ENCODE results near the gene SDC3.

The SDC3 gene

DNA sequence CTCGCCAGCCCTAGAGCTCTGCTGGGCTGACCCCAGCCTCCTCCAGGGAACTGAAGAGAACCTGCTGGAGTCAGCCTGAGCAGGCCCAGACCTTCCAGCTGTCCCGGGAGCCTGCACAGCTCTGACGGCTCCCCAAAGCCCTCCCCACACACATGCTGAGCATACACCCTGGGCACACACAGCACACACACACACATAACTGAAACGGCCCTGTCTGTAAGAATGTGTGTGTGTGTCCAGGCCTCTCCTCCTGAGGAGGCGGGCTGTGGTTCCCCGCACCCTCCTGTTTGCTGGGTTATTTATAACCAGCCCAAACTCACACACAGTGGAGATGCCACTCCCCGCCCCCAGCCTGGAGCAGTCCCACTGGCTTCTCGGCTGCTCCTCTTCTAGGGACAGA lies 20.2 kb downstream of the SDC3 start:
- DNase-seq: no peak

DNA sequence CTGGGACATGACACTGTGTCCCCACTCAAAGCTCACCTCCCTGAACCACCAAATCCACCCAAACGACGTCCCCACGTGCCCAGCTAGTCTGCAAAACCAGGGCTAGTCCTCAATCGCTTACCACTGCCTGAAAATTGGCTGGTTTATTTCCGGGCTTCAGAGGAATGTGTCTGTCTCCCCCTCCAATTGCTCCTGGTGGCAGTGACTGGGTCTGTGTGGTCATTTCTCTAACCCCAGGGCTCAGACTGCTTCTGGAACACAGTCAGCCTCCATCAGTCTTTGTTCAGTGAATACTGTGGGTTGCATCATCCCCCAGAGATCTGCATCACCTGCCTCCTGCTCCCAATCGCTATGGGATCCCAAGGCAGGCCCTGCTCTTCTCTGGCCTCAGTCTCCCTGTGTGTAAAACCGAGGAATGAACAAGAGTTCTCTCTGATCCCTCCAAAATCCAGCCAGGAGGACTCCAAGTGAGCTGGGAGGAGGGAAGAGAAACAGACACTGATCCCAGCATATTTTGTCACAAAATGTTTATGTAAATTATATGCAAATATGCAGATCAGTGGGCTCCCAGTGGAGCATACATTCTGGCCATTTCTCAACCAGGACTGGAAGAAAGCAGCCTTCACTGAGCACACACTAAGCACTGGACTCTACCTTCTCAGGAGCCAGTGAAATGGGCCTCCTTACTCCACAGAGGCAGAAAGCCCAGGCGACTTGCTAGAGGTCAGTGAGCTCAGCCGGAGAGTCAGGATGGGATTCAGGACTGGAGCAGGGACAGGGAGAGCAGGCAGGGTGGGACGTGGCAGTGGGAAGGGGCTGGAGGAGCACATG lies 20.9 kb downstream of the SDC3 start:
- no peak for DNase-seq

DNA sequence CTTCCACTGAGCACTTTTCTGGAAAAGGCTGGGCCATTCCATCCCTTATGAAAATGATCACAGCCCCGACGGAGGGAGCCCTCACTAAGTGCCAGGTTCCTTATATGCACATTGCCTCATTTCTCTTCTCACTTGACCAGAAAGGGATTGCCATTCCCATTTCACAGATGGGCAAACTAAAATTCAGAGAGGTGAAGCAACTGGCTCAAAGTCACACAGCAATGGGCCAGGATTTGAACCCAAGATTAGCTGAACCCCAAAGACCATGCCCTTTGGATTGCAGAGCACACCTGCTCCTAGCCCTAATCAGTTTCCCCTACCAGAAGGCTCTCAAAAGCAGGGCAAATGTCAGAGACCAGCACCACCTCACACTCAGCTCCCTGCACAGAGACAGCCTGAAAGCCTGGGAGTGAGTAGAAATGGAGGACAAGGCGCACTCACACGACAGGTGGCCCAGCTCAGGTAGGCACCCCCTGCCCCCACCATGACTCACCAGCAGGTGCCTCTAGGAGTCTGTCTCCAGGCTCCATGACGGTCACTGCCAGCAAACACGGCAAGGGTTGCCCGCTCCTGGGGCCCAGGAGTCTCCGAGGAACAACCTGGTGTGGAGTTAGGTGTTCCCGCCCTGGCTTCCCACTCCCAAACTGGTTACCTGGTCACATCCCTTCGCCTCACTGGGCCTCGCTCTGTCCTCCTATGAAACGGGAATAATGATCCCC lies 21.7 kb downstream of the SDC3 start:
- DNase-seq: no peak

DNA sequence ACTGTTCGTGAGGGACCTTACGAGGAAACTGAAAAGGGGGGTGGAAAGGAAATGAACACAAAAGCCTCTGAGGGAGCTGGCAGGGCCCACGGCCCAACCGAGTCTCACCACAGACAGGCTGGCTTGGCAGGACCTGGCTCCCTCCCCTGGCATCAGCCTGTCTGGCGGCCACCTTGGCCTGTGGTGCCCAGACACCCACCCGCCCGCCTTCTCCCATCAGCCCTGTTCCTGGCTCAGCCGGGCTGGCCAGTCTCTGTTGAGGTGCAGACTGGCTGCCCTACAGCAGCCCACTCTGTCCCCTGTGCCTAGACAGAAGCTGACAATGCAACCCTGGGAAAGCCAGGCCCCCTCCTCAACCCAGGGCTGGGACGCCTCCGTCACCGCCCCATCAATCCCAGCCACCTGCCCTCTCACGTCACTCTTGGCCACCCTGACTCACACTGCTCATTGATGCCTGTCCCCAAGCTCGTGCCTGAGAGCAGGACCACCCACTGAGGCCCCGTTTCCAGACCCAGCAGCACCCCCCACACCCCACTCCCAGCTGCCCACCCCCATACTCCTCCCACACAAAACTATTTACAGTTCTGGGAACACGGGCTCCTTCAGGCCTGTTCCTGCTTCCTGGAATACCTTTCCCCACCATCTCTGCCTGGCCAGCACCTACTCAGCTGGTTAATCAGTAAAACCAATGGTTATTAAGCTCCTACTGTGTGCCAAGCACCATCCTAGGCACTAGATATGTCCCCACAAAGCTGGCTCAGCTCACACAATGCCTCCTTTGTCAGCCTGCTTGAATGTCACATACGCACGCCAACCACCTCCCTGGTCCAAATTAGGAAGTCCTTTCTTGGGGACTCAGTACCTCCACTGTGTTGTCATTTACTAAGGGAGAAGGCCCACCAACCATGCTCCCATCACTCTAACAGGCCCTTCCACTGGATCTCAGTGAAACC lies 22.7 kb downstream of the SDC3 start:
- DNase-seq: no peak

DNA sequence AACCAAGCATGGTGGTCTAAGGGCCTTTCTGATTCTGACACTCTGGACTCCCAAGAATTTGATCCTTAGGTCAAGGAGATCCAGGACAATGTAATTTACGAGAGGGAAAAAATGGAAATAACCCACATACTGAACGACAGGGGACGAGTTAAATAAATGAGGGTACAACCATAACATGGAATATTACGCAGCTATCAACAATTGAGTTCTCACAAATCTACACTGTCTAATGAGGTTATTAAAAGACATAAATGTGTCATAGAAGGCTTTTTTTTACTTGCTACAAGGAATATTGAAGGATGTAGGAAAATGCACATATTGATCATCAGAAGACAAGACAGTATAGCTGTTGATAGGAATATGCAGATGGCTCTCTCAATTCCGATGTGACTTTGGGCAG lies 23.8 kb downstream of the SDC3 start:
- DNase-seq: no peak

DNA sequence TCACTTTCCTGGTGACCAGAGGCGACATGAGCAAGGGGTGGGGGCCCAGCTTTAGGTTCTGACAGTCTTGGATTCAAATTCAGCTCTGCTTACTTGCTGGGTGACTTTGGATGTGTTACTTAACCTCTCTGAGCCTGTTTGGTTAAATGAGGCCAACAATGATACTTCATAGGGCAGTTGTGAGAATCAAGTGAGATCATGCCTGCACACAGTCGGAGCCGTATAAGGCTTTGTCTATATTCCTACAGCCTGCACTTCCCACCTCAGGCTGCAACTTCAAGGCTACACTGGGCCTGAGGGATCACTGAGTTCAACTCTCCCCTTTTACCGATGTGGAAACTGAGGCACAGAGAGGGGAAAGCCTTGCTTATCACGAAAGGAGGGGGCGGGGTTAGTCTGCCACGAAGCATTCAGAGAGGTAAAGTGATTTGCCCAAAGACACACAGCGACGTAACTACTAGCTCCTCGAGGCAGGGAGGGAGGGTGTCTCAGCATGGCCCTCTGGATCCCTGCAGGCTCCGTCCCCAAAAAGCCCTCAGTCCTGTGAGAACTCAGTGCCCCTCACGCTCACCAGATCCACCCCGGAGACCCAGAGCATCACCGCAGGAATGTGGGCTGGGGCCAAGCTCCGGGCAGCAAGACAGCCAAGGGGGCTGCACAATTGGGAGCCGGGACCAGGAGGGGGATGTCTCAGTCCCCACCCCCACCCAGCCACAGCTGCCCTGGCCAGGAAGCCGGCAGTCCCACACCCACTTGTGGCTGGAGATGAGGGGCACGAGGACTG lies 25.0 kb downstream of the SDC3 start:
- no peak for DNase-seq

DNA sequence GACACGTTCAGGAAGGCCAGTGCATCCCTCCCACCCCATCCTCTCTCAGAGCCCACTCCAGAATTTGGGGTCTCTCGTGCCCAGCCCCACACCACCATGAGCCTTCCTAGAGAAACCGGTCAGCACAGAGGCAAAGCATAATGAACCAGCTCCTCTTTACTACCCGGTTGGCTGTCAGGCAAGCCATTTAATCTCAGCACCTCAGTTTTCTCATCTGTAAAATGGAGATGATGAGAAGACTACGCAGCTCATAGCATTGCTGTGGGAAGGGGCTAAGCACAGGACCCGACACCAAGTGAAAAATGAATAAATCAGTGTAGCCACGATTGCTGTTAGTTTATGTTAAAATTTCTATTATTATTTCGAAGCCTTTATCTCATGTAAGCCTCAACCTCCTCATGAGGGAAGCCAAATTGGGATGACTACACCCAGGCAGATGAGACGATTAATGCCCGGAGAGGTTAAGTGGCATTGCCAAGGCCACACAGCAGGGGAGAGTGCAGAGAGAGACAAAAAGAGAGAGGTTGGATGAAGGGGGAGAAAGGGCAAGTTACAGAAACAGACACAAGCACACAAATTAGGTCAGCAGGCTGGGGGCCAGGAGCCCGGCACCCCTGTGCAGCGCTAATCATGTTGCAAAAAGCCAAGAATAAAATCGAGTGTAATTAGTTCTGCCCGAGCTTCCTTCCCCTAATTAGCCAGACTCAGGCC lies 25.7 kb downstream of the SDC3 start:
- no peak for DNase-seq

DNA sequence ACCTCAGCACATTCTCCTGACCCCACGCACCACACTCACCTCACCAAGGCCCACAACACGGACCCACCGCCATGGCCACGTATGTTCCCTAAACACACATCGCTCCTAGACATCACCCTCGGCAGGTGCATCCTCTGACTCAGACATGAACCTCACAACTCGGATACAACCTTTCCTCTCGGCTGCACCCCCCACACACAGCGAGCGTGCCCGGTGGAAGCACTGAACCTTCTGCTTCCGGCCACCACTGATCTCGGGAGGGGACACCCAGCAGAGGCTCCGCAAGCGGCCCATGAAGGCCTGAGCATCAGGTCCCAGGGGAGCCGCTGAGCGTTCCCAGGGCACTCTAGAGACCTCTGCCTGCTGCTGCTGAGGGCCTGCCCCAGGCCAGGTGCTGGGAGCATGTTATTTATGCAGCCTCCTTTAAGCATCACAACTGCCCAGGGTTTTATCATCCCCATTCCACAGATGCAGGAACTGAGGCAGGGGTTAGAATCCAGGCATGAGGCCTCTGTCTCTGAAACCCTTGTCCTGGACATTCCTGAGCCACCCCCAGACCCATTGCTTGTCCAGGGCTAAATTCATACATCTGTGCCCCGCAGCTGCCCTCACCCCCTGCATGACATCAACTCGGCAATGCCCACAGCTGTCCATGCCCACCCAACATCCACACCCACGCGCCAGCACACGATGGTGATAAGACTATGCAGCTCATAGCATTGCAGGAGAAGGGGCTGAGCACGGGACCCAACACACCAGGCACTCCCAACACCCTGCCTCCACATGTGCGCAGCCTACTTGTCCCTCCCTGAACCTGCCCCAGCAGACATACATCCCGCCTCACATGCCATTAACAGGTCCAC lies 27.0 kb downstream of the SDC3 start:
- no peak for DNase-seq

DNA sequence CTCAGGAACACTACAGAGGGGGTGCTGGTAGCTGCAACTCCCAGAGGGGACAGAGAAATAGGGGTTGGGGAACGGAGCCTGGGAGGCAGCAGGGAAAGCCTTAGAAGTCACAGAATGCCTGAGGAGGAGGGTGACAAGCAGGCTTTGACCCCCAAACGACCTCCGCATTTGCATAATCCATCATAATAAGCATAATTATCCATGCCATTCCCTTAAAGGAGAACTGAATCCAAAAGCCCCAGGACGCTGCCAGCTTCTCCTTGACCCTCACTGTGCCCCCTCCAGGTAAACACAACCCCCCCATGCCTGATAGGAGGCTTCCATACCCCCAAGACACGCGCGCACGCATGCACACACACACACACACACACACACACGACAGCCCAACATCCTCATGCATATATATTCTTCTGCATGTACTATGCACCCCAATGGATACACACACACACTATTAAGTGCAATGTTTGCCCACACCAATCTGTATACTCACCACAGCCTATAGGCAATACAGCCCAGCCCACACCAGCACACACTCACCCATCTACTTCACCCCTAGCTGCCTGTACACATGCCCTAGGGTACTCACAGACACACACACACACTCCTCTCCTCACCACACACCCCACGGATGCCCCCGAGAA lies 27.8 kb downstream of the SDC3 start:
- DNase-seq: no peak

DNA sequence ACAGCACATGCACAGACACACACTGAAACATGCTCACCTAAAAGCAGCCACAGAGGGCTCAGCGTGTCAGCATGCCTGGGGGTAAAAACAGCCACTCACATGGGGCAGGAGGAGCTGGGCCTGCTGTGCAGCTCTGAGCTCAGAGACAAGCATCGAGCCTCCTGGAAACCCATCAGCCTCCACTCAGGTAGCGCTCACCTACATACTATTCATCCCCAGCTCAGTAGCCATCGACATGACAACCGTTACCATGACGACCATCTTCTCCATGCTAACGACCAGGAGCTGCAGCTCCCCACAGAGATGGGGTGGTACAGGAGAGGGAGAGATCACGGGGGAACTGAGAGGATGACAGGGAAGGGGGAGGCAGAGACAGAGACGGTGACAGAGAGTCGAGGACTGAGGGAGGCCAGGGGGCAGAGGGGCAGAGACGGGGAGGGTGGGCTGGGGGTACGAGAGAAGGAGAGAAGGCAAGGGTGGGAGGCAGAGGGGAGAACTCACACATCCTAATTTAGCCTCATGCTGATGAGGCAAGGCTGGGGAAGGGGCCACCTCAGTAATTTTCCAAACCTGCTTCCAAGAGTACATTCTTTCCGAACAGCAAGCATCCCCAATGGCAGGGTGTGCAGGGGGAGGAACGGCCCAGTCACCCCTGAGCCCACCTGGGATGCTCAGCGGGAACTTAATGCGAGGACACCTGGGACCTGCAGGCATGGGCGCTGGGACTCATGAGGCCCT lies 28.4 kb downstream of the SDC3 start:
- no peak for DNase-seq

DNA sequence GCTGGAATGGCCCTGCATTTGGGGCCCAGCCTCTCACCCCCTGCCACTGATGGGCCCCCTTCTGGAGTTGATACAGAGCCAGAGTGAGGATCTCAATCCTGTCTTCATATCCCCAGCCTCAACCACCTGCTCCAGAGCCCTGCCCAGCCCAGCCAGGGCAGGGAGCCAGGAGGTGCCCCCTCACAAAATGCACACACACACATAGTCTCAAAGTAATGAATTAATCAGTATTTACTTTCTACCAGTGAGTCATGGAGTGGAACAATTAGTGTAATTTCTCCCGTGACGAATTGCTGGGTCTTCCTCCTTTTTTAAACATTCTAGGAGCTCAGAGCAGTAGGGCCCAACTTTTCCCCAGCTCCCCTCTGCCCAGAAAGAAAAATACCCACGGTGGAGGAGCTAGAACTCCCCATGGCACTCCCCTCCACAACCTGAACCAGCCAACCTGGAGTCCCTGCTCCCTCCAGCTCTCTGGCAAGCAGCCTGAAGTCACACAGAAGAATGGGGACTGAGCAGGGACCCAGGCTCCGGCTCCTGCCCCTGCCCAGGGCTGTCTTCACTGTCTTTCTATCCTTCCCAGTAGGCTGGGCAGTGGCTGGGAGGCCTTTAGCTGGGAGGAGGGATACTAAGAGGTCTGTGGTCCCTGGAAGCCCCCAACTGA lies 29.3 kb downstream of the SDC3 start:
- DNase-seq: no peak

DNA sequence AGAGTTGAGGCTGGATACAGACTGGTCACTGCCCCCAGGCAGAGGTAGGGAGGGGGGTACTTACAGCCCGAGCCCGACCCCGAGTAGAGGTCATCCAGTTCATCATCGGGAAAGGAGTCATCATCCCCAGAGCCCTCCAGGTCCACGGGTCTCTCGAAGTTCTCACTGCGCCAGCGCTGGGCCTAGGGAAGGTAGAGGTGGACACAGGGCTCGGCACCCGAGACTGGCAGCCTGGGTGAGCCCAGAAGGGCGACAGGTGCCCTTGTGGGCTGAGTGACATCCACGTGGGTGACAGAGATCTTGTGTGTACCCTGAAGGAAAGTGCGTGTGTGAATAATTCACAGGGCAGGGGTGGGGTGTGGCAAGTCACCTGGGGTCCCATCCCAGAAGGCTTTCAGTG lies 30.0 kb downstream of the SDC3 start:
- DNase-seq: no peak

DNA sequence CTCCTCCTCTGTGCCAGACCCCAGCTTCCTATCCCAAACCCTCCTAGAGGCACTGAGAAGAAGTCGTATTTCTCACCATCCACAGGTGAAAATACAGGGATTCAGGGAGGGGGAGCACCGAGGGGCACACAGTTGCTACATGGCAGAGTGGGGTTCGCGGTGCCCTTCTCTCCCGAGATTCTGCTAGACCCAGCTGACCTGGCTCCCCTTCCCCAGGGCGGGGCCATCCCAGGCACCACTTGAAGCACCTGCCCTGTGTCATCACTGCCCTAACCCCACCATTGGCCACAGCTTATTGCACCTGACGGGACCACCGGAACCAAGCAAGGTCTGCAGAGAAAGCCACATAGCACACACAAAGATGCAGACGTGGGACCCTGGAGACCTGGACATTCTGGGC lies 30.5 kb downstream of the SDC3 start:
- no peak for DNase-seq

DNA sequence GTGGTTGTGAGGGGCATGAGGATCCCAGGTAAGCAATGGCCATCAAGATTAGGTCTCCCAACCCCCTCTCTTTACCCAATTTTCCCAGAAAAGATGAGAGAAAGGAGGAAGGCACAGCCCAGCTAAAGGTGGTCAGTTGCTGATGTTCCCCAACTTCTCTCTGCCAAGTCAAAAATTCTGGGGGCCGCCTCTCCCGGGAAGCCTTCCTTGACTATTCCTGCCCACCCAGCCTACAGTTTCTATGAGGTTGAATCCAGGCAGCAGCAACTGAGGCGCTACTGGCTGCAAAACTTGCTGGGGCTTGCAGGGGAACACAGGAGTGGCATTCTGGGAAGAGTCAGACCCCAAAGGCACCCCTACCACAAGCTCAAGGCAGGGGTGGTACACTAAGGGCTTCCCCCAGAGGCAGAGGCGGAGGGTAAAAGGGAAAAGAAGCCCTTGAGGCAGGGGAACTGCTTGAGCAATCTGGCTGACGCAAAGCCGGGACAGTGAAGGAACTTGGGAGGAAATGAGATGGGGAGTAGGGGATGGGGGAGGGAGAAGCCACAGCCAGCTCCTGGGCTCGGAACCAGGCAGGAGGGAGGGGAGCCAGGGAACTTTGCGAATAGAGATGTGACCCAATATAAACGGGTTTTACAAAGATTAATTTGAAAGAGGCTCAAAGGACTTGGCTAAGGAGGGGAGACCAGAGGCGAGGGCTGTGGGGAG lies 31.2 kb downstream of the SDC3 start:
- no peak for DNase-seq

DNA sequence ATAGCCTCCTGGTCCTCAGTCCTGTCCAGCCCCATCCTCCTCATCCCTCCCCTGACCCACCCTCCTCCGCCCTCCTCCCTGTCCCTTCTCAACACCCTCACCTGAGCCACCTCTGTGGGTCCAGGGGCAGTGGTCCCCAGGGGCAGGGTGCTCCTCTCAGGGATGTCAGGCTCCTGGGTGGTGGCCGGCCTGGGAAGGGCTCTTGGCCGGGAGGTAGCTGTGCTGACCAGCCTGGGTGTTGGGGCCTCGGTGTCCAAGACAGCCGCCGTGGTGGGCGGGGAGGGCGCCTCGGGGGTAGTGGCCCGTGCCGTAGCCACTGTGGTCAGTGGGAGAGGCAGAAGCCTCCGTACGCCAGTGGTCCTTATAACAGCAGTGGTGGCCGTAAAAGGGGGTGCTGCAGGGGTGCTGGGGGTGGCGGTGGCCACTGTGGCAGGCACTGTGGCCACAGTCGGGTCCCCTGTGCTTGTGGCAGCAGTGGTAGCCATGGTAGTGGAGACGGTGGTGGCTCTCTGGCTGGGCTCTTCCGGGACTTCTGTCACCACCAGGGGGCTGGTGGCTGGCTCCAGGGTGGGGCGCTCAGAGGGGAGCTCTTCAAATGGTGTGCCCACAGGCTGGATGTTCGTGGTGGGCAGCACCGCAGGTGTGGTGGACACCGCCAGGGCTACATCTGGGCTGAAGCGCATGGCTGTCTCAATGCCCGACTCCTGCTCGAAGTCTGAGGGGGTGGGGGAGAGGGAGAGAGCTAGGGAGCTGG lies 31.9 kb downstream of the SDC3 start:
- no peak for DNase-seq

DNA sequence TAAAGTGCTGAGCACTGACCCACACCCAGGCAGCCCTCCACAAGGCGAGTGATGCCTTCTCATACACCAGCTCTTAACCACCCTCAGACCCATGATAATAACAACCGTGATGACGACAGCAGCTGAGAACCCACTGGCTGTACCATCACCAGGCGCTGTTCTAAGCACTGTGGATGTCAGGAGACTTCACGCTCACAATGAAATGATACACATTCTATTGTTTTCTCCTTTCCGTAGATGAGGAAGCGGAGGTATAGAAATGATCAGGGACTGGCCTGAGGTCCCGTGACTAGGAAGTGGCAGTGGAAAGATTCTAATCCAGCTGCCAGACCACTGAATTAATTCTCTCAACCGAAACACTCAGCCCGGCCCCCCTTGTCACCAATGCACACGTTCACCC lies 32.6 kb downstream of the SDC3 start:
- DNase-seq: no peak

DNA sequence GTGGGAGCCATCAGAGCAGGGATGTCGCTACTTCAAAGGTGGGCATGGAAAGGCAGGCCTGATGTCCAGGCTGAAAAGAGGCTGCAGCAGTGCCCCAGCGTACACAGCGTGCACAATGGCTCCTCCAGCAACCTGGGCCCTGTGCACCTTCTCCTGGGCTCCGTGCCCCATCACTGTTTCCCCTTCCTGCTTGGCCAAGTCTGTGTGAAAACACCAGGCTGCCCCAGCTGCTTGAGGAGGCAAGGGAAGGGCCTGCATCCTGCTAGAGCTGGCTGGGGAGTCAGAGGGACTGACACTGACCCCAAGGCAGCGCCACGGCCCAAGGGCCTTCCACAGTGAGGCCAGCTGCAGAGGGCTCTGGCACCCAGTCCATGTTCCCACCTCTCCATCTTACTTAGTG lies 33.4 kb downstream of the SDC3 start:
- DNase-seq: no peak

DNA sequence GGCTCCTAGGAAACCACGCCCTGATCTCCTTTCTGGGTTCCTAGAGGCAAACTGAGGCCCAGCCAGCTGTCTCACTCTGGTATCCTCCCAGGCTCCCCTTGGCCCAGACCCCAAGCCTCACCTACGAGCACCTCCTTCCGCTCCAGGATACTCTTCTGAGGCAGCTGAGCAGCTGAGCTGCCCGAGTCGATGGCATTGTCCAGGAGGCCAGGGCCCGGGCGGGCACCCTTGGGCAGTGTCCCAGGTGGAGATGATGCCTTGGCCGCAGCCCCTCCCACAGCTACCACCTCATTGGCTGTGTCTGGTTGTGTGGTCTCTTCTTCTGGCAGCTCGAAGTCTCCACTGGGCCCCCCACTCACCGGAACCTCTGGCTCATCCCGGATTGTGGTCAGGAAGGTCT lies 34.4 kb downstream of the SDC3 start:
- DNase-seq: no peak

Measured in hematopoietic multipotent progenitor cell treated with erythropoietin and hydrocortisone succinate and interleukin-3 and kit ligand, for 8 days (in vitro differentiated cells).